GM18499 (cell line): Measurements from ENCODE around the gene FCRL6.

ENCODE experiments used
- ATAC-seq: cut with Tn5 transposase; IDR thresholded peaks from one replicate; pipeline ENCODE4 v1.9.1; 2021; ENCODE audit warnings: moderate number of reproducible peaks; ENCODE audit not compliant: insufficient read depth, unreplicated experiment

Gene FCRL6

DNA sequence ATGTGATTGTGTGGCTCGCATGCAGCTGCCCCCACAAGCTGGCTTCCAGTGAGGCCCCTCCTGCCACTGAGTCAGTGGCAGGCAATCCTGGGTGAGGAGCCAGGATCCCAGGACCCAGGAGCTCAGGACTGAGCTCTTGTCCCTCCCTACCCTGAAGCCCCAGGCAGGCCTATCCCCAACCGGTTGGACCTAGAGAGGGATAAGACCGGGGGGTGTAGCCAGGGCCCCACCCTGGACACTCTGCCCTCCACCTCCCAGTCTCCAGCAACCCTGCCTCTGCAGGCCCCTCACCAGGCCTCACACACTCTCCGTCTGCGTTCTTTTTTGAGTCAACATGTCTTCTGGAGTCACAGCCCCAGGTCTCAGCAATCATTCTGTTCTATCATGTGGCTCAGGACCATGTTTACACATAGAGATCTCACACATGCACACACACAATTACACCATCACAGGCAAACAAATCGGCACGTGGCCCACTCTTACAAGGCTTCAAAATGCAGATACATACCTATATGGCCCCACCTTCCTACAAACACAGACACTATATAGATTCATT, 57.7 kb downstream of the FCRL6 start:
- no peak for ATAC-seq

- no peak for ATAC-seq
These were observed 58.3 kb downstream of the FCRL6 start for GRCh38 chr1:159860456-159860855.

GRCh38 chr1:159861218-159861617, 59.1 kb downstream of the FCRL6 start:
- no peak for ATAC-seq

- no peak for ATAC-seq
These were observed 59.9 kb downstream of the FCRL6 start for GRCh38 chr1:159862031-159862430.

DNA sequence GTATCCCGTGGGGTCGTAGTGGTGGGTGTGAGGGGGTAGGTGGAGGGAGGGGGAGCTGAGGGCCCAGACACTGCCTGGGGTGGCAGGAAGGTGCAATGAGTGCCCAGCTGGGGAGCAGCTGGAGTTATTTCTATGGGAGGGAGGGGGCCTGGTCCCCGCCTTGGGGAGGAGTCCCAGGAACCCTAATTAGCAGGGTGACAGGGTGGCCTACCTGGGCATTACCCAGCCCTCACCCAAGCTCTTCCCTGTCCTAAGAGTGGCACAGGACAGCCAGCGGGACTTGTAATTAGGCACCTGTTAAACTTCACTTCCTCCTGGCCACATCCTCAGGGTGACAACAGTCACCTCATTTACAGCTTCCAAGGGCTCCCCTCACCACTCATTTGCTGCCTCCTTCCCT, 60.4 kb downstream of the FCRL6 start, which contains the start of gene VSIG8:
Gene VSIG8, minus strand, starts transcription at position 101 of the 400 bp plus-strand sequence. CDS start 136 bp downstream, outside the sequence.
- ATAC-seq: no peak

GRCh38 chr1:159864262-159864661, 62.1 kb downstream of the FCRL6 start:
- no peak for ATAC-seq
